GM18868 (cell line): ENCODE results near the gene NCOA6.
A peak's percentile ranks its signal among the peaks of the same experiment; 100 is the strongest.

Experiments
- ATAC-seq: cut with Tn5 transposase; IDR thresholded peaks from one replicate; pipeline ENCODE4 v1.9.1; 2021; ENCODE audit warnings: mild to moderate bottlenecking, moderate library complexity; ENCODE audit not compliant: unreplicated experiment

NCOA6 gene

DNA sequence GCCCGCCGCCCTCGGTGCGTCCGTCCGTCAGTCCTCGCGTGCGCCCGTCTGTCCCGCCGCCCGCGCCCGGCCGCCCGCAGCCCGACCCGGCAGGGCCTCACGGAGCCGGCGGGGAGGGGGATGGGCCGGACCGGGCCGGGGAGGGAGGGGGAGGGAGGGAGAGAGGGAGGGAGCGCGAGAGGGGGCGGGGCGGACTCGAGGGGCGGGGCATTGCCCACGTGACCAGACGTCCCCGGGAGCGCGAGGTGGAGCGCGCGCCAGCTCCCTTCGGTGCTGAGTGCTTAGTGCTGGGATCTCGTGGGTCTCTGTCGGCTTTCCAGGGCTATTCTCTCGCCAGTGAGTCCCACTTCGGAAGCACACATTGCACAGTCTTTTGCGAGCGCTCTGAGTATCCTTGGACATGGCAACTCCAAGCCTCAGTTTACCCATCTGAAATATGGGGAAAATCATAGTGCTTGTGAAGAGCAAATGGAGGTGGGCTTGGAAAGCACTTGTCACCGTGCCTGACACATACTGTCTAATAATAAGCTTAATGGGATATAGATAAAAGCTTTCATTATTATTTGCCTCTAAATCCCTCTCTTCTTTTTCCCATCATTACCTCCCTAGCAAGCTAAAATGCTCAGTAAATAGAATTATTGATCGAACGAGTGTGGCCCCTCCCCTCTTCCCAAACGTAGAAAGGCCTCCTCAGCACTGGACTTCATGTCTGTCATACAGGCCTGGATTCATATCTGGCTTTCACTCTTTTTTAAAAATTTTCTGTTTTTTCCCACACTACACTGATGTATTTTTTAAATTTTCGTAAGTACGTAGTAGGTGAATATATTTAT is at the start of gene NCOA6:
Gene NCOA6, minus strand, starts transcription at position 122 of the 833 bp plus-strand sequence. CDS start 43,296 bp downstream, outside the sequence.
- peak; percentile 47 for ATAC-seq

DNA sequence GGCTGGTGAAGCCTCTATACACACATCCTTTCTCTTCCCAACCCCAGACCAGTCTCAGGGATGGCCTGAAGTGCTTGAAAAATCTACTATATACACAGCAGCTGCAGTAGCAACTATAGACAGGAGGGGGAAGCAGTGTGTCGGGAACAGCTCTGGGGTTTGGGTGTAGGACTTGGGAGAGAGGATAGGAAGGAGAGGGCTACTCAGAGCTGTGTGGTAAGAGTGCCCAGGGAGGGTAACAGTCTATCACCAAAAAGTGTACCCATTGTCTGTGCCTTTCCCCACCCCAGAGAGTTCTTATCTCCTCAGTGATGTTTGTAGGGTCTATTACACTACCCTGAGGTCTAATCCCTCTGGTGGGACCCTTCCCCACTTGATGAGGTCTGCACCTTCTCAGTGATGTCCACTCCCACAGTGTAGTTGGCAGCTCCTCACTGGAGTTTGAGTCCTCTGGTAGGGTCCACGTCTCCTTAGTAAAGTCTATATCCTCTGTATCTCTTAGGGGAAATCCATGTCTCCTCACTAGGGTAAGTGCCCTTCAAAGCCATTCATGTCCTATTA is 48.7 kb upstream of the NCOA6 start:
- no peak for ATAC-seq

DNA sequence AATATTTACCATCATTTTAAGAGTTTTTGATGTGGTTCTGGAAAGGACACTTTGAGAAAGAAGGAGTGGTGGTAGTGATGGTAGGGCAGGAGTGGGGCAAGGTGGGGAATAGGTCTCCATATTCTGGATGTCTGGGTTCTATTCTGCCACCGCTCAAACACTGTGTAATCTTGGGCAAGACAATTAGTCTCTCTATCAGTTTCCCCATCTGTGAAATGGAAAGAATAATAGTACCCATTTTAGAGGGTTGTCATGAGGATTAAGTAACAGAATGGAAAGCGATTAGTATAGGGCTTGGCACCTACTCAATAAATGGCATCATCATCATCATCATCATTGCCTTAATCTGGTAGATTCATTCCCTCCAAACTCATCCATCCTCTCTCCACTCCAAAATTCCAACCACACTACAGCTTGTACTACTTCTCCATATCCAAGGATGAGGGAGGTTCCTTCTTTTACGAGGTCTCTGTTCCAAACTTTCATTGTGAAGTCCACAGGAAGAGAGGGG is 48.2 kb upstream of the NCOA6 start:
- no peak for ATAC-seq

DNA sequence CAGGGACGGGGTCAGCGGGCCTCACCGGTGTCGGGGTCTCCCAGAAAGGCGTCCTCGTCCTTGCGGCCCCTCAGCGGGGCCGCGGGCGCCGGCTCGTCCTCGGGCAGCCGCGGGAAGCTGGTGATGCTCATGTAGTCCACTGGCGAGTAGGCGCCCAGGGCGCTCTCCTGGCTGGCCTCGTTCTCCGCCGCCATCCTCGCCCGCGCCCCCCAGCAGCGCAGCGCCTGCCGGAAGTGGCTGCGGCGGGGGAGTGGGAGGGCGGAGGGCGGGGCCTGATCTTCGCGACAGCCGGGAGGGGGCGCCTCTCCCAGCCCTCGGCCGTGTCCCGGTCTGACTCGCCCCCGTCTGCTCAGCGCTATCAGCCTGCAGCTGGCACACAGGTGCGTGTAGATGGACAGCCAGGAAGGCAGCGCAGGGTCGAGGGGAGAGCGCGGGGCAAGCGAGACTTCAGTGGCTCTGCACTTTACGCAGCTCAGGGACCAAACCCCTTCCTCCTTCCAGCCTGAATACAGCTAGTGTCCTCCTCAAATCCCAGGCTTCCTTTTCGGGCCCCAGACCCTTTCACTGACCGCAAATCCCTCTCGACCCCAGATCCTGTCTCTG is 47.3 kb upstream of the NCOA6 start, which contains the start of gene GGT7:
Gene GGT7, minus strand, starts transcription at position 235 of the 603 bp plus-strand sequence. Its CDS starts 41 bp downstream, at position 194.
- no peak for ATAC-seq

DNA sequence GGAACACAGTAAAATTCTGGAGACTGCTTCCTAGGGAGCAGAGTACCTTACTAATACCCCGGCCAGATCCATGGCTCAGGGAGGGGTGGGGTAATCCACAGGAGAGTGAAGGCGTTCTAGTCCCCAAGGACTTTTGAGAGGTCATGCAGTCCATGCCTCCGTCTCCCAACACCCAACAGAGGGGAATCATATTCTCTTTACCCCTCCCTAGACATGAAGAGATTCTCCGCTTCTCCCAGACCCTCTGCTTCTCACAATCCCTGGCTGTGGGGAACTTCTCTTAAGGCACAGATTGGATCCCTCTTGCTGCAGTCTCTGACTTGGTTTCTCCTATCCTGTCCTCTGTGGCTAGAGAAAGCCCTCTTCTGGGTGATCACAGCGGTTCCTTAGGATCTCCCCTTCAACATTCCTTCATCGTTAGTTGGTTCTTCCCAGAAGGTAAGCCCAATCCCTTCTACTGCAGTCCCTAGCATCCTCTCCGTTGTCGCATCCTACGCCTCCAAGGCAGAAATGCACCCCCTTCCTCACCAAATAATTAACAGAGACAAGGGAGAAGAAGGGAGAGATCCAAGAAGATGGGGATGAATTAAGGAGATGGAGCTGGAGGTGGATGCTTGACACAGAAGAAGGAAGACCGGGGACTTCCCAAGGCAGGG is 46.6 kb upstream of the NCOA6 start:
- no peak for ATAC-seq

DNA sequence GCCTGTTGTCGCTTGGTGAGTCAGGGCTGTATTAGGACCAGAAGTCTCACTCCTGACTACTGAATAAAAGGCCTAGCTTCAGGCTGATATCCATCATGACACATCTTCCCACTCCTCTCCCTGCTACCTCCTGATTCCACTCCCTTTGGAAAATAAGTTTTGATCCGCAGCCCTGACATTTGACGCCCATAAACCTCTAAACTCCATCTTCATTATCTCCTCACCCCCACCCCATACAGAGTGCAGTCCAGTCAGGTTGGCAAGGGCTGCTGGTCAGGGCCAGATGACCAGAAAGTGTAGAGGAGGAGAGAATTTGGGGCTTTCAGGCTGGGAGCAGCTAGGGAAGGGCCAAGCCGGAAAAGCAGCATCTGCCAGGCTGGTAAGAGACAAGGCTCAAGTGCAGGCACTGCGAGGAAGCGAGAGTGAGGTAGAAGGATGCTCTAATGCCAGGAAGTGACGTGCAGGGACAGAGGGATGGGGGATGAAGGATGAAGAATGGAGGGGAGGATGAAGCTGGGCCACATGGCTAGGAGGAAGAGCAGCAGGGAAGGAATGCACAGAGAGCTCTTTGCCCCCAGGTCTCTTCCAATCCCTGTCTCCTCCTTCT is 46.0 kb upstream of the NCOA6 start:
- ATAC-seq: no peak

DNA sequence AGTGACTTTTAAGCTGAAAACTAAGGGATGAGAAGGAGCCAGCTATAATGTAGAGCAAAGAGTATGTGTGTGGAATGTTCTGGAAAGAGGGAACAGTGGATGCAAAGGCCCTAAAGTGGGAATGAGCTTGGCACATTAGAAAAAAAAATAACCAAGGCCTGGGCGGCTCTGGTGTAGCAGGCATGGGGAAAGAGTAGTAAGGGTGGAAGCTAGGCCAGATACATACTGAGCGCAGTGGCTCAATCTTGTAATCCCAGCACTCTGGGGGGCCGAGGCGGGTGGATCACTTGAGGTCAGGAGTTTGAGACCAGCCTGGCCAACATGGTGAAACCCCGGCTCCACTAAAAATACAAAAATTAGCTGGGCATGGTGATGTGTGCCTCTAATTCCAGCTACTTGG is 38.8 kb upstream of the NCOA6 start:
- ATAC-seq: no peak

DNA sequence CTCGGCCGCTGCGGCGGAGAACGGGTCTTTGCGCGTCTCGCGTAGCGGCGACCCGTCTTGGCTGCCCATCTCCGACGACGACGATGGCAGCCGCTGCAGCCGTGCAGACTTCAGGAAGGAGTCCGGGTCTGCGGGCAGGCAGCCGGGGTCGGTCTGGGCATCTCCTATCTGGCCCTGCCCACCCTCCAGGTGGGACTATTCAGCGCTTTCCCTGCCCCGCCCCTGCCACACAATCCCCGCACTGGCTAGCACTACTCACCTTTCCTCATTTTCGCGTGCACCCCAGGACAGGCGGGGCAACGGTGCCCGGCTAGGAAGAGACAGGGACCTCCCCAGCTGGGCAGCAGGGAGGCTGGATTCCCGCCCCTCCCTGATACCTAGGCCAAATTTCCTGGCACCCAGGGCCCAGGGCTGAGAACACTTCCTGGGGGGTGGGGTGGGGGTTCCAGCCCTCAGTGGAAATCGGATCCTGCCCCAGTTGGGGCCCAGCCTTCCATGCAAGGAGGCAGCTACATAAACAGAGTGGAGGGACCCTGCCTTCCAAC is 38.0 kb upstream of the NCOA6 start:
- ATAC-seq: no peak

DNA sequence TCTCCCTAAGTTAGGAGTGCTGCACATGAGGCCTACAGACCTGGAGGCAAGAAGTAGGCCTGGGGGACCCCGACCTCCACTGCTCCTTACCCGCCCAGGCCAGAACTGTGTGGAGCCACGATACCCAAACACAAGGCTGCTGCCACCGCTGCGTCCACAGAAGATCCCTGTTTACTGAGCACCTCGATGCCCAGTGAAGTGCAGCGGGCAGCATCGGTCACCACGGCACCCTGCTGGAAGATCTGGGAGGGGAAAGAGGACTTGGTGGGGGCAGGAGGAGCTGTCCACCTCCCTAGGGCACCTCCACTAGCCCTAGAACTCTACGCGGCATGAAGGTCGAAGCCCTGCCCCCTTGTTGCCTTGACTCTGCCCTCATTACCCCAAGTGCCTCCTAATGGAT is 37.3 kb upstream of the NCOA6 start:
- no peak for ATAC-seq

DNA sequence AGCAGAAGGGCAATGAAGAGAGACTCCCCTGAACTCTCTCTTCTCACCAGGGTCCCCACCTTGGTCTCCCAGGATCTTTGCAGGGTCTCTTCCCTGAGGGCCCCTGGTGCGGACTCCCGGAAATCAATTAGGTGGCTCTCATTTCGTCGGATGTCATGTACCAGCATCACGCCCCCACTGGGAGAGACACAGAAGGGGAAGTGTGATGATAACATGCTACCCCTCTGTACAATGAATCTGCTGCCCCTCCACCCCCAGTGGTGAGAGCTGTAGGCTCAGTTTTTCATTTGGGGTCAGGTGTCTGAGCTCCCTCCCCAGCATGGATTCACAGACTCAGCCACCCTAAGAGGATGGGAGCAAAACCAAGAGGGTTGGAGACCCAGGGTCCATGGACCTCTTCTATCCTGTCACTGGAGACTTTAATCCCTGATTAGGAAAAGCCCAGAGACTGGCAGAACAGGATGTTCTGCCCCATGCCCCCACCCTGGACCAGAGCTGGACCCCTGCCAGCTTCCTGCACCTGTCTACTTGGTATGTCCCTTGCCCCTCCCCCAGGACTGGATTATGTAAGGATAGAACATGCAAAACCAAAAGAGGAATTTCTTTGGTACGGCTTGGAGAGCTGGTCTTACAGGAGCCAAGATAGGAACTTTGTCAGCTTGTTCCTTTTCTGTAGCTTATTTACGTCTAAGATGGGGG is 36.1 kb upstream of the NCOA6 start:
- no peak for ATAC-seq

DNA sequence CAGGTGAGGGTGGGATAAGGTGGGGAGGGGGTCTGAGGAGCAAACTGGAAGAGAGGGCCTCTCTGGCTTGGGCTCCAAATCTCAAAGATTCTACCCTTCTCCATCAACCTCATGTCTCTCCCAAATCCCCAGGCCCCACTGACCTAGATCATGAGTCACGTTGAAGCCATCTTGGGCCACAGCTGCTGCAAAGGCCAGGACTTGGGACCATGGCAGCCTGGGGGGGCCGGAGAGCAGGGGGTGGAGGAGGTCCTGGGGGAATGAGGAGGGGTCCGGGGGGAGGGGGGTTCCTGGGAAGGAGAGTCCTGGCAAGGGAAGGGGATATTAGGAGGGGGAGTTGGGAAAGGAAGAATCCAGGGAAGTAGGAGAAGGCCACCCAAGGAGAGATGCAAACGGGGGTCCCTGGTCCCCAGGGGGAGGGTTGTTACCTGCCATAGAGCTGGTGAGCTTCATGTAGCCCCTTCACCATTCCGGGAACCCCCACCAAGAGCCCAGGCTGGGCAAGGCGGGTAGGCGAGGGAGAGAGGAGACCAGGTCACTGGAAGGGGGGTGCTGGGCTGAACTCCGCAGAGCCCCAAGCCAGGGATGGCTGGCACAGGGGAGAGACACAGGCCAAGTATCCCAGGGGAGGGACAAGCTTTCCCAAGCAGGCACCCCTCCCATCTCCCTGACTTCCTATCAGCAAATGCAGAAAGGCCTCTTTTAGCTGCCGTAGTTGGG is 34.5 kb upstream of the NCOA6 start:
- no peak for ATAC-seq

DNA sequence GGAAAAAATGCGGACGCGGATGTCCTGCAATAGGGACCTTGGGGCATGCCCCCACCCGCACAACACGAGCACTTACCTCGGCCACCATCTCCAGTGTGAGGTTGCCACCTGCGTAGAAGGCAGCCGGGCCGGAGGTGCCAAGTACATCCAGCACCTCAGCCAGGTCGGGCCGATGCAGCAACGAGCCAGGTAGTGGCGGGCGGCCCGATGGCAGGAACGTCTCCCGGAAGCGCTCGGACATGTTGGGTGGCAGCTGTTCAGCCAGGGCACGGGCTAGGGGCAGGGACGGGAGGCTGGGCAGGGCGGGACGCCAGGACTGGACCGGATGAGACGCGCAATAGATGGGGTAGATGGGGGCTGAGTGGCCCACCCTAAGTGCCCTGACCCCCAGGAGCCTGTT is 33.9 kb upstream of the NCOA6 start:
- no peak for ATAC-seq

DNA sequence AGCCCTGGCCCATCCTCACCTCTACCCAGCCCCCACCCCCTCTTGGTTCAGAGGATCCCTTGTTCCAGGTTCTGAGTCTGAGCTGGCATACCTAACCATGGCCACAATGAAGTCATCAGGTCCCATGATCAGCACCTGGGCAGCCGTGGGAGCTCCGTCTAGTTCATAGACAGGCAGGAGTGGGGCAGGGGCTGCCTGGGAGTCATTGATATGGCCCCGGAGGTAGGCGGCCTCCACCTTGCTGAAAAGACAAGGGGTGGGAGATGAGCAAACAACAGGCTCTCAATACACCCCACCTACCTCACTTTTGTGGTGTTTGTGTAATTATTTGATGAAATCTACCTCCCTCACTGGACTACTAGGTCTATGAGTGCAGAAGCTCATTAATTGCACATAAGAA is 26.8 kb upstream of the NCOA6 start:
- ATAC-seq: no peak

DNA sequence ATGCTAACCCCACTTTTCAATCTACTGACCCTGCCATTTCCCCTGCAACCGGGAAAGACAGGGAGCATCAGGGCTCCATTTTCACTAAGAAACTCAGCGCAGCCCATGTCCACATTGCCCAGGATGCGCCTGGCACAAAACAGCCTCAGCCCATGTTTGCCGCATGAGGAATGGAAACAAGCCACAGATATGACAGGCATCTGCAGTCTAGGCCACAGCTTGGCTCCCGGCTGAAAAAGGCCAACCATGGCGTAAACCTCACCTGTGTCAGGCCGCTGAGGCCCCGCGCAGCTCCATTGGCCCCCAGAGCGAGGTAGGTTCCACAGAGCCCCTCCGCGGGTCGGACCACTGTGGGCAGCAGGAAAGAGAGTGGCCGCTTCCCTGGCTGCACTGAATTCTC is 25.5 kb upstream of the NCOA6 start:
- no peak for ATAC-seq

DNA sequence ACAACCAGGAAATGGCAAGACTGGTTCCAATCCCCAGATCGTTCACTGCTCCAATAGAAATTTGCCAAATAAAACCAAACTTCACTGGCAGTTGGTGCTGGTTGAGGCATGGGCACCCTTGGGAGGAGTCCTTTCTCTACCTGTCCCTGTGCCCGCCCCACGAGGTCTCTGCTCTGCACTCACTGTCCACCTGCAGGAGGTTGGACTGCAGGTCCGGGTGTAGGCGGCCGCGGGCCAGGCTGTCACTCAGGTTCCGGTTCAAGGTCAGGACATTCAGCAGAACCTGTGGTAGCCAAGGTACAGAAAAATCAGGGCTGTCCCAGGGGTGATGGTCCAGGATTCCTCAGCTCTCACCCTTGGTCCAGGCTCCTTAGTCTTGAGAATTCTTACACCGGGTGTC is 24.3 kb upstream of the NCOA6 start:
- ATAC-seq: no peak

DNA sequence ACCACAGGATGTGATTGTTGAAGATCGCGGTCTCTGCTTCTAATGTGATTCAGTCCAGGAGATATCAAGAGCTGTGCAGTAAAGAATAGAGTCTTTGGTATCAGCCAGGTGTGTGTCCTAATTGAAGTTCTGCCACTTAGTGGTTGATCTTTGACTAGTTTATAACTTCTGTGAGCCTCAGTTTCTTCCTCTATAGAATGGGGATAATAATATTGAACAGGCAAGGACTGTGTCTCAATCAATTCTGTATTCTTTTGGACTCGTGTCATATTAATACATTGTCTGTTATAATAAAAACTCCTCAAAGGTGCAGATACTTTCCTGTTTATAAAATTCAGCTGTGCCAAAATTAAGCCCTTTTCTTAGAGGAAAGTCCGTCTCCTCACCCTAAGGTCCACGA is 23.1 kb upstream of the NCOA6 start:
- no peak for ATAC-seq

DNA sequence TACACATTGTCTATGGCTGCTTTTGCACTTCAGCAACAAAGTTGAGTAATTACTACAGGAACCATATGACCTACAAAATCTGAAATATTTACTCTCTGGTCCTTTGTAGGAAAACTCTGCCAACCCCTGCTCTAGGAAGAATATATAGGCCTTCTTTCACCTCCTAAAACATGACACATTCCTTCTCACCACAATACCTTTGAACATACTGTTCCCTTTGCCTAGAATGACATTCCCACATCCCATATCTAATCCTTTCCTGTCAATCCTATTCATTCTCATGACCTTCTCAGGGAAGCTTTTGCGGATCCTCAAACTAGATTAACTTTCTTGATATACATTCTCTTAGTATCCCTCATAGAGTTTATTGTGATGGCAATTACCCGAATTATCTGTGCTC is 18.0 kb upstream of the NCOA6 start:
- ATAC-seq: no peak

DNA sequence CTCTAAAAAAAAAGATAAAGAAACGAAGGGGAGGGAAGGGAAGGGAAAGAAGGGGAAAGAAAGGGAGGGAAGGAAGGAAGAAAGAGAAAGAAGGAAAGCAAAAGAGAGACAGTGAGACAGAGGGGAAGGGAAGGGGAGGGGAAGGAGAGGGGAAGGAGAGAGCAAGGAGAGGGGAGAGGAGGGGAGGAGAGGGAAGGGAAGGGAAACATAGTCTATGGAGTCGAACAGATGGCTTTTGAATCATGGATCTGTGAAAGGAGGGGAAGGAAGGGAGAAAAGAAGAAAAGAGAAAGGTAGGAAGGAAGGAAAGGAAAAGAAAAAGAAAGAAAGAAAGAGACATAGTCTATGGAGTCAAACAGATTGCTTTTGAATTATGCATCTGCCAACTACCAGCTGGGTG is 16.7 kb upstream of the NCOA6 start:
- no peak for ATAC-seq

DNA sequence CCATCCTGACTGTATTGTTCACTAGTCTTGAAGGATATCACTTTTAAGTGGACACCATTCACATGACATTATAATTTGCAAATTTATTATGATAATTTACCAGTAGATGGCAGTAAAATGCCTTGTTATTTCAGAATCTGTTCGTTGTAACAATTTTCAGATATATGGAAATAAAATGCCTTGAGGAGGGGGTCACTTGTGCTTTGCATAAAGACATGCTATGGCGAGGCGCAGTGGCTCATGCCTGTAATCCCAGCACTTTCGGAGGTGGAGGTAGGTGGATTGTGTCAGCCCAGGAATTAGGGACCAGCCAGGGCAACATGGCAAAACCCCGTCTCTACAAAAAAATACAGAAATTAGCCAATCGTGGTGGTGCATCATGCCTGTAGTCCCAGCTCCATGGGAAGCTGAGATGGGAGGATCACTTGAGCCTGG is 9.0 kb upstream of the NCOA6 start:
- ATAC-seq: no peak
